Fibroblast of skin of right biceps (primary cell): ENCODE measurements around the gene TPO.
"Not testable (repeated sequence)": the region's sequence is repeated elsewhere in the genome, so short reads cannot be mapped to it uniquely, and the experiment has no call there.

Source experiments
- DNase-seq: peaks from one replicate; pipeline ENCODE4 v3.0.0-alpha.2; 2013

The TPO gene

GRCh38 chr2:1504311-1504750 is 91.1 kb downstream of the TPO start:
- no peak for DNase-seq

- no peak for DNase-seq
Observed at GRCh38 chr2:1505031-1505441, 91.8 kb downstream of the TPO start.

DNA sequence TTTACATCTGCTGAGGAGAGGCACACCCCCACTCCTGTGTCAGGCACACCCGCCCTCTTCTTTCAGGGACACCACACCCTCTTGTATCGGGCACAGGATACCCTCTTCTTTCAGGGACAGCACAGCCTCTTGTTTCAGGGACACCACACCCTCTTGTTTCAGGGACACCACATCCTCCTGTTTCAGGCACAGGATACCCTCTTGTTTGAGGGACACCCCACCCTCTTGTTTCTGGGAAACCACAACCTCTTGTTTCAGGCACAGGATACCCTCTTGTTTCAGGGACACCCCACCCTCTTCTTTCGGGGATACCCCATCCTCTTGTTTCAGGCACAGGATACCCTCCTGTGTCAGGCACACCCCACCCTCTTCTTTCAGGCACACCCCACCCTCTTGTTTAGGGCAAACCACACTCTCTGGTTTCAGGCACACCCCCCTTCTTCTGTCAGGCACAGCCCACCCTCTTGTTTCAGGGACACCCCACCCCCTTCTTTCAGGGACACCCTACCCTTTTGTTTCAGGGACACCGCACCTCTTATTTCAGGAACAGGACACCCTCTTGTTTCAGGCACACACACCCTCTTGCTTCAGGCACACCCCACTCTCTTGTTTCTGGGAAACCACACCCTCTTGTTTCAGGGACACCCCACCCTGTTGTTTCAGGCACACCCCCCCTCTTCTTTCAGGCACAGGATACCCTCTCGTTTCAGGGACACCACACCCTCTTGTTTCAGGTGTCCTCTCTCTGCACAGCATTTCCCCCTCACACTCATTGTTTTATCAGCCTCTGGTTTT is 96.2 kb downstream of the TPO start:
- DNase-seq = no peak

GRCh38 chr2:1510176-1510575 is 96.9 kb downstream of the TPO start:
- DNase-seq = no peak

DNA sequence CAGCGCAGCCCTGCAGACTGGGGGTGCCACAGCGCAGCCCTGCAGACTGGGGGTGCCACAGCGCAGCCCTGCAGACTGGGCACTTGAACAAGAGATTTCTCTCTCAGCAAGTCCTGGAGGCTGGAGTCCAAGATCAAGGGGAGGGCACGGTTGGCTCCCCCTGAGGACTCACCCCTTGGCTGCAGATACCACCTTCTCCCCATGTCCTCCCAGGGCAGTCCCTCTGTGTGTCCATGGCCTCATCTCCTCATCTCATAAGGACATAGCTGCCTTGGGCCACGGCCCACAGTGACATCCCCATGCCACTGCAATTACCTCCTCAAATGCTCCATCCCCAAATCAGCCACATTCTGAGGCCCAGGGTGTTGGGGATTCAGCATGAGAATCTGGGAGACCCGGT is 98.2 kb downstream of the TPO start:
- DNase-seq = no peak

- DNase-seq = no peak
Observed at GRCh38 chr2:1512321-1513289, 99.3 kb downstream of the TPO start.

DNA sequence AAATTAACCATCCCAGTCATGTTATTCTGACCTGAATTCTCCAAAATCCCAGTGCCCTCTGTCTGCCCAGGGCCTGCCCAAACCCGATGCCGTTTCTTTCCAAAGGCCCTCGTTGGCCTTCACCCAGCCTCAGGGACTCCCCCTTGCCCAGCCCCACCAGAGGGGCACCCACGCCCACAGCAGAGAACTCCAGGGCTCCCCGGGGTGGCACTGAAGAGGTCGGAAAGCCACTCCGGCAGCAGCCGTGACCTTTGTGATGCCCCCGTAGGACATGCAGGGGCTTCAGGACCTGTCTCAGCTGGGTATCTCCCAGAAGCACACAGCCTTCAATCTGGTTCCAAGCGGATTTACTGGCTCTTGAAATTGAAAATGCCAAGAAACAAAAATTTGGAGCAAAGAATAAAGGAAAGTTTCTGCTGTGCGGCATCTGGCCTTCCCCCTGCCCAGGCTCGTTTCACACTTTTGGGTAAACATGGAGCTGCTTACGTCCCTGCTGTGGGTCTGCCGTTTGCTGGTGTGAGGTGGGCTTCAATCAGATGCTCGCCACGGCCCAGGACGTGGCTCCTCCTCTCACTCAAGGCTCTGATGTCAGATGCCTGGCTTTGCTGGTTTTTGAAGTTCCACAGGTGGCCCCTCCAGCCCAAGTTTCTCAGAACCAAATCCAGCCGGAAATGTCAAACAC is 101.3 kb downstream of the TPO start:
- no peak for DNase-seq

- no peak for DNase-seq
Observed at GRCh38 chr2:1515073-1515430, 101.8 kb downstream of the TPO start.

GRCh38 chr2:1515986-1516797 is 102.9 kb downstream of the TPO start:
- no peak for DNase-seq

GRCh38 chr2:1516798-1517060 is 103.5 kb downstream of the TPO start:
- no peak for DNase-seq

- not testable (repeated sequence) for DNase-seq
Observed at GRCh38 chr2:1517291-1517690, 104.0 kb downstream of the TPO start.

- DNase-seq = no peak
Observed at GRCh38 chr2:1517786-1518185, 104.5 kb downstream of the TPO start.

DNA sequence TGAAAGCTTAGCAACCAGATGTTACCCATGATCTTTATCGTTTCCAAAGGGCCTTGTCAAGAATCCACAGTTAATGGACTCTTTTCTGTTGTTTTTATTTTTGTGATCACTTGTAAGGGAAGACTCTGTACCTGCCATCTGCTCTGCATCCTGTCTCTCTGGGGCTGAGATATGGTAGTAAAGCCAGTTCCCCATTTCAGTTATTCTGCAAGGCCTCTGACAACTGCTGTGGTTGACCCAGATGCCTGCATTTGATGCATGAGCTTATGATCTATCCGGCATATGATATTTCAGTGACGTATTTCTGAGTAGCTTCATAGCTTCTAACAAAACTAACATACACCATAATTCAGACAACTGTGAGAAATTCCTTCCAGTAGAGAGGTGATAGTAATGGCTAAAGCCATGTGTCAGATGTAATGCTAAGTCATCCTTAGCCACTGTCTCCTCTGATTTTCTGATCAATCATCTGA is 105.1 kb downstream of the TPO start:
- DNase-seq = no peak

DNA sequence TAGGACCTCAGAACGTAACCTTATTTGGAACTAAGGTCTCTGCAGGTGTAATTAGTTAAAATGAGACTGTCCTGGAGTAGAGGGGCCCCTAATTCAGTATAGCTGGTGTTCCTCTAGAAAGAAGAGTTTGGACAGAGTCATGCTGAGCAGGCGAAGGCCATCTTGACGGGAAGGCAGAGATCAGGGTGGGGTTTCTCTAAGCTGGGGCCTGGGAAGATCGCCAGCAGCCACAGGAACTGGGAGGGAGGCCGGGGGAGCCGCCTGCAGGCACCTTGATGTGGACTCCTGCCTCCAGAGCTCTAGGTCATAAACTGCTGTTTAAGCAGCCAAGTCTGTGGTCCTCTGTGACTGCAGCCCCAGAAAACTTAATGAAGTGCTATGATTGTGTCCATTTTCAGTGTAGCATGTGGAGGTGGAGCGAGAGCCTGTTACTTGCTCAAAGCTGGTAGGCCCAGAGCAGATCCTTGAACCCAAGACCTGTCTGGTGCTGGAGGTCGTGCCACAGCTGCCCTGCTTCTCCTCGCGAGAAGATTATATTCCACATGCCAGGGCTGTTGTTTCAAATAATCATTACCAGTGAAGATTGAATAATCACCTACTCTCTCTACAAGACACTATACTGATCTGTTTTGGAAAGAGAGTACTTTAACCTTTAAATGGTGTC is 105.7 kb downstream of the TPO start:
- peak; percentile 14 for DNase-seq

GRCh38 chr2:1521191-1521877 is 108.1 kb downstream of the TPO start:
- DNase-seq = no peak

- no peak for DNase-seq
Observed at GRCh38 chr2:1521878-1522830, 108.9 kb downstream of the TPO start.

- DNase-seq = no peak
Observed at GRCh38 chr2:1527153-1527992, 114.1 kb downstream of the TPO start.

- DNase-seq = no peak
Observed at GRCh38 chr2:1528273-1529064, 115.2 kb downstream of the TPO start.
